Epithelial cell of esophagus (primary cell): Measurements from ENCODE around the gene VIPR2.

Source experiments
- DNase-seq: peaks from one replicate; pipeline ENCODE4 v3.0.0; 2010; ENCODE audit warnings: low read depth
- H3K4me3 ChIP-seq: 2 replicates; pipeline ENCODE4 v1.5.1; 2011; ENCODE audit warnings: mild to moderate bottlenecking, low read length, control low read depth
- CTCF ChIP-seq: IDR thresholded peaks from 2 replicates; pipeline ENCODE4 v1.5.1; 2011; ENCODE audit warnings: low read depth, mild to moderate bottlenecking, low read length, control low read depth, inconsistent platforms; ENCODE audit not compliant: insufficient read depth; ENCODE audit errors: missing control alignments

Gene VIPR2

GRCh38 chr7:159146084-159146858, 1.6 kb upstream of the VIPR2 start:
- no peak for DNase-seq
- no peak for TF ChIP-seq CTCF
- H3K4me3 ChIP-seq: no peak overlapping the region

- no peak for TF ChIP-seq CTCF
- DNase-seq: no peak
- no peak overlapping the region for H3K4me3 ChIP-seq
These were observed 806 bp upstream of the VIPR2 start for GRCh38 chr7:159145490-159145855.

- no peak for TF ChIP-seq CTCF
- no peak for DNase-seq
- no peak overlapping the region for H3K4me3 ChIP-seq
These were observed 598 bp downstream of the VIPR2 start for GRCh38 chr7:159143780-159144757.

- no peak for DNase-seq
- no peak overlapping the region for H3K4me3 ChIP-seq
- no peak for TF ChIP-seq CTCF
These were observed 1.9 kb downstream of the VIPR2 start for GRCh38 chr7:159142730-159143129.

GRCh38 chr7:159142199-159142598, 2.5 kb downstream of the VIPR2 start:
- H3K4me3 ChIP-seq: no peak overlapping the region
- no peak for DNase-seq
- TF ChIP-seq CTCF: no peak

GRCh38 chr7:159141660-159142059, 3.0 kb downstream of the VIPR2 start:
- no peak overlapping the region for H3K4me3 ChIP-seq
- TF ChIP-seq CTCF: no peak
- no peak for DNase-seq
